OCI-LY7 (cell line): ENCODE data around the gene LZTFL1. TPM values are rescaled to one million over a fixed set of nuclear protein-coding genes. Genes with fewer than 3 reads are reported as not detected.

ENCODE experiments used
- BruUV-seq: library from RNA; stranded (reverse); fragments of 400-500 nt; replicated peaks from 2 replicates; lab custom pipeline; 2021; lab: Mats Ljungman, UMichigan
- CTCF ChIA-PET: fragments of 300-600 bp; sonication (Branson Sonifier 250); formaldehyde crosslinking; loops from one replicate; lab custom pipeline; 2022; ENCODE audit warnings: antibody characterized with exemption; ENCODE audit not compliant: unreplicated experiment; lab: Charles Lee
- POLR2A ChIA-PET: fragments of 300-600 bp; sonication (Branson Sonifier 250); formaldehyde crosslinking; loops from one replicate; lab custom pipeline; 2022; ENCODE audit warnings: antibody characterized with exemption; lab: Charles Lee
- DNase-seq: peaks from one replicate; pipeline ENCODE4 v3.0.0-alpha.2; 2015; ENCODE audit warnings: low spot score
- H2AFZ ChIP-seq: fragments of 200-600 bp; sonication (generic), shearing (Covaris generic); 2 replicates; pipeline ENCODE4 v1.6.1; 2014; ENCODE audit warnings: mild to moderate bottlenecking, antibody characterized with exemption, low read length, moderate library complexity
- H3K27ac ChIP-seq: fragments of 200-600 bp; sonication (generic); 2 replicates; pipeline ENCODE4 v1.5.1; 2014; ENCODE audit warnings: mixed run types, low read depth, mild to moderate bottlenecking, moderate library complexity, low read length, inconsistent platforms; ENCODE audit not compliant: poor library complexity, severe bottlenecking
- H3K36me3 ChIP-seq: fragments of 200-600 bp; sonication (generic); 2 replicates; pipeline ENCODE4 v1.6.1; 2014; ENCODE audit warnings: mild to moderate bottlenecking, antibody characterized with exemption, low read length, moderate library complexity, mixed read lengths; ENCODE audit not compliant: insufficient read depth
- H3K4me1 ChIP-seq: fragments of 200-600 bp; sonication (generic); 2 replicates; pipeline ENCODE4 v1.5.1; 2014; ENCODE audit warnings: mild to moderate bottlenecking, low read length; ENCODE audit not compliant: insufficient read depth, poor library complexity, severe bottlenecking
- H3K4me2 ChIP-seq: fragments of 200-600 bp; sonication (generic); 2 replicates; pipeline ENCODE4 v1.6.1; 2014; ENCODE audit warnings: mild to moderate bottlenecking, low read length
- H3K4me3 ChIP-seq: fragments of 200-600 bp; sonication (generic); 2 replicates; pipeline ENCODE4 v1.5.1; 2014; ENCODE audit warnings: mild to moderate bottlenecking, low read depth, low read length; ENCODE audit not compliant: poor library complexity, severe bottlenecking
- H3K79me2 ChIP-seq: fragments of 200-600 bp; sonication (generic); 2 replicates; pipeline ENCODE4 v1.6.1; 2016; ENCODE audit warnings: low read depth, mild to moderate bottlenecking, low read length, moderate library complexity, mixed read lengths; ENCODE audit not compliant: insufficient read depth
- H3K9me2 ChIP-seq: fragments of 200-600 bp; sonication (generic); 2 replicates; pipeline ENCODE4 v1.6.1; 2016; ENCODE audit warnings: mild to moderate bottlenecking, low read length, mixed read lengths; ENCODE audit not compliant: insufficient read depth
- H3K9me3 ChIP-seq: fragments of 200-600 bp; sonication (generic); 2 replicates; pipeline ENCODE4 v1.6.1; 2014; ENCODE audit warnings: mild to moderate bottlenecking, mixed run types, low read length, mixed read lengths
- H4K20me1 ChIP-seq: fragments of 200-600 bp; sonication (generic); 2 replicates; pipeline ENCODE4 v1.6.1; 2014; ENCODE audit warnings: mild to moderate bottlenecking, antibody characterized with exemption, low read length, moderate library complexity, mixed read lengths; ENCODE audit not compliant: insufficient read depth
- CTCF ChIP-seq: fragments of 200-600 bp; sonication (generic); conservative IDR thresholded peaks from 2 replicates; pipeline ENCODE4 v1.5.1; 2014; ENCODE audit warnings: mild to moderate bottlenecking, antibody characterized with exemption, low read length, moderate library complexity, mixed read lengths
- EZH2phosphoT487 ChIP-seq: fragments of 200-600 bp; sonication (generic); IDR thresholded peaks from 2 replicates; pipeline ENCODE4 v1.6.1; 2018; ENCODE audit warnings: low read depth, borderline replicate concordance, mild to moderate bottlenecking, mixed run types, antibody characterized with exemption, low read length, moderate library complexity, mixed read lengths
- intact Hi-C: fragments of 100-400 bp; cut with micrococcal nuclease; formaldehyde crosslinking; loops from one replicate; pipeline ENCODE4 v1.10.0; 2022; ENCODE audit not compliant: unreplicated experiment
- total RNA-seq, 2 experiments: library from RNA; depleted of rRNA in 1 of 2; stranded (reverse); fragments of >200 nt in 1 of 2; shearing (Covaris generic) in 1 of 2; gene quantifications; 2 replicates each; pipeline ENCODE4 v1.2.3, GENCODE V29; 2014 to 2022

Gene LZTFL1
- total RNA-seq, 2 experiments from 2014 or later = 3.2 to 8.7 TPM

- ChIA-PET CTCF (interaction anchor here (0.6 kb wide), 1 partner anchor 840 kb away, joined by 7 read pairs; no protein-coding TSS in a partner anchor), POLR2A (interaction anchor here (0.6 kb wide), 1 partner anchor 10 kb away, joined by 3 read pairs; no protein-coding TSS in a partner anchor)
- no peak for TF ChIP-seq EZH2phosphoT487
- TF ChIP-seq CTCF = no peak
- no TSS peak for BruUV-seq
- Histone ChIP-seq H3K4me1 (no peaks in the 10 kb centered on the region), H3K4me3 (no peak overlapping the region), H4K20me1 (no peaks in the 10 kb centered on the region), H3K79me2 (no peaks in the 10 kb centered on the region), H3K36me3 (no peaks in the 10 kb centered on the region), H3K4me2 (no peak overlapping the region), H3K9me2 (no peaks in the 10 kb centered on the region), H2AFZ (no peak overlapping the region), H3K27ac (no peak overlapping the region), H3K9me3 (no peaks in the 10 kb centered on the region)
- intact Hi-C loops = no loop called here
- no peak for DNase-seq
These were observed 10.9 kb upstream of the LZTFL1 start for GRCh38 chr3:45852828-45853227.

- TF ChIP-seq EZH2phosphoT487 = no peak
- no peak for TF ChIP-seq CTCF
- BruUV-seq = no TSS peak
- CTCF ChIA-PET = no interaction called here
- Histone ChIP-seq H3K4me2 (no peak overlapping the region), H3K9me2 (no peaks in the 10 kb centered on the region), H2AFZ (no peak overlapping the region), H3K27ac (no peak overlapping the region), H3K4me3 (no peak overlapping the region), H3K79me2 (no peaks in the 10 kb centered on the region), H3K4me1 (no peaks in the 10 kb centered on the region), H3K9me3 (no peaks in the 10 kb centered on the region), H3K36me3 (no peaks in the 10 kb centered on the region), H4K20me1 (no peaks in the 10 kb centered on the region)
- POLR2A ChIA-PET = interaction anchor here (0.7 to 0.8 kb wide), 2 partner anchors 18 to 359 kb away, joined by 3 read pairs; no protein-coding TSS in a partner anchor
- no peak for DNase-seq
- intact Hi-C loops = no loop called here
These were observed 6.5 kb upstream of the LZTFL1 start for GRCh38 chr3:45848392-45848791.

- CTCF ChIA-PET = no interaction called here
- Histone ChIP-seq H3K36me3 (no peaks in the 10 kb centered on the region), H3K4me1 (peaks cover 6% of the 10 kb centered on the region), H4K20me1 (no peaks in the 10 kb centered on the region), H3K4me3 (no peak overlapping the region), H3K79me2 (no peaks in the 10 kb centered on the region), H3K4me2 (no peak overlapping the region), H3K9me3 (no peaks in the 10 kb centered on the region), H3K27ac (no peak overlapping the region), H2AFZ (no peak overlapping the region), H3K9me2 (no peaks in the 10 kb centered on the region)
- TF ChIP-seq EZH2phosphoT487 (no peak), CTCF (no peak)
- BruUV-seq = no TSS peak
- intact Hi-C loops = loop anchor here (5.0 kb wide), 1 partner anchor 63 kb away; no protein-coding TSS in a partner anchor
- DNase-seq = no peak
- POLR2A ChIA-PET = interaction anchor here (0.5 to 1.0 kb wide), 2 partner anchors 28 to 224 kb away, joined by 3 read pairs; no protein-coding TSS in a partner anchor
These were observed 2.7 kb upstream of the LZTFL1 start for GRCh38 chr3:45844616-45845015.
